Endothelial cell of umbilical vein (primary cell): Measurements from ENCODE around the gene DSE. TPM values are rescaled to one million over a fixed set of nuclear protein-coding genes. Genes with fewer than 3 reads are reported as not detected.

Experiments used
- BruUV-seq: library from RNA; stranded (reverse); fragments of 400-500 nt; replicated peaks from 2 replicates; lab custom pipeline; 2021; lab: Mats Ljungman, UMichigan
- CTCF ChIA-PET: fragments of 300-600, 350-600 bp; sonication (Branson Sonifier 250); formaldehyde crosslinking; loops from one replicate; lab custom pipeline; 2021; ENCODE audit warnings: antibody characterized with exemption, inconsistent platforms; lab: Charles Lee
- POLR2A ChIA-PET: fragments of 300-600, 350-600 bp; sonication (Branson Sonifier 250); formaldehyde crosslinking; loops from one replicate; lab custom pipeline; 2021; ENCODE audit warnings: antibody characterized with exemption, inconsistent platforms; lab: Charles Lee
- DNase-seq: peaks from one replicate; pipeline ENCODE4 v3.0.0-alpha.2; 2011; ENCODE audit warnings: low read depth, low spot score
- FAIRE-seq: peaks from 2 replicates; lab custom pipeline; 2011; peaks lifted over from hg19 to GRCh38; lab: Jason Lieb, UNC
- H2AFZ ChIP-seq: 2 replicates; pipeline ENCODE4 v1.6.0; 2012; ENCODE audit warnings: low read depth, low read length, control low read depth, inconsistent platforms
- H3K27ac ChIP-seq: 2 replicates; pipeline ENCODE4 v1.5.1; 2011; ENCODE audit warnings: low read depth, mild to moderate bottlenecking, control low read depth, low read length, moderate library complexity; ENCODE audit not compliant: insufficient read depth
- H3K27me3 ChIP-seq, 2 experiments: 2 replicates each; pipeline versions ENCODE4 v1.6.0 to v1.6.1; 2011; ENCODE audit warnings: low read length in 2 of 2, mixed read lengths in 1 of 2; ENCODE audit not compliant: control insufficient read depth in 2 of 2, insufficient read depth in 2 of 2
- H3K36me3 ChIP-seq, 2 experiments: 2 replicates in 1 of 2; 3 replicates in 1 of 2; pipeline ENCODE4 v1.5.1; 2011; ENCODE audit warnings: low read length in 2 of 2, mild to moderate bottlenecking in 1 of 2, moderate library complexity in 1 of 2; ENCODE audit not compliant: control insufficient read depth in 2 of 2, insufficient read depth in 2 of 2; ENCODE audit errors: extremely low read depth in 1 of 2
- H3K4me1 ChIP-seq: 3 replicates; pipeline ENCODE4 v1.5.1; 2011; ENCODE audit warnings: mild to moderate bottlenecking, low read length; ENCODE audit not compliant: control insufficient read depth, insufficient read depth; ENCODE audit errors: extremely low read depth
- H3K4me2 ChIP-seq: 2 replicates; pipeline ENCODE4 v1.6.1; 2011; ENCODE audit warnings: low read length, control low read depth, mixed read lengths; ENCODE audit not compliant: insufficient read depth
- H3K4me3 ChIP-seq, 3 experiments: fragments of 200-600 bp in 1 of 3; sonication (generic), shearing (Covaris generic) in 1 of 3; replicated peaks in 1 of 3; 2 replicates each; pipeline ENCODE4 v1.5.1; 2011 to 2016; ENCODE audit warnings: control low read depth in 3 of 3, low read length in 3 of 3, mild to moderate bottlenecking in 2 of 3, inconsistent platforms in 1 of 3, low read depth in 1 of 3, moderate library complexity in 1 of 3; ENCODE audit not compliant: insufficient read depth in 1 of 3
- H3K79me2 ChIP-seq: 2 replicates; pipeline ENCODE4 v1.6.0; 2012; ENCODE audit warnings: low read length, inconsistent platforms; ENCODE audit not compliant: control insufficient read depth, insufficient read depth
- H3K9ac ChIP-seq: replicated peaks from 2 replicates; pipeline ENCODE3; 2011; ENCODE audit warnings: low read length, control low read depth; ENCODE audit not compliant: insufficient read depth; ENCODE audit errors: extremely low read depth
- H3K9me1 ChIP-seq: replicated peaks from 3 replicates; pipeline ENCODE4 v1.6.0; 2011; ENCODE audit warnings: mild to moderate bottlenecking, low read length; ENCODE audit not compliant: control insufficient read depth, insufficient read depth; ENCODE audit errors: extremely low read depth
- H3K9me3 ChIP-seq: replicated peaks from 2 replicates; pipeline ENCODE4 v1.5.1; 2012; ENCODE audit warnings: low read length, inconsistent platforms; ENCODE audit not compliant: control insufficient read depth, insufficient read depth
- H4K20me1 ChIP-seq: replicated peaks from 2 replicates; pipeline ENCODE3; 2011; ENCODE audit warnings: mild to moderate bottlenecking, low read length; ENCODE audit not compliant: control insufficient read depth, insufficient read depth; ENCODE audit errors: extremely low read depth
- CTCF ChIP-seq, 2 donors: IDR thresholded peaks; 1 replicate in 1 of 2; 2 replicates in 1 of 2; pipeline ENCODE4 v1.5.1; 2011; ENCODE audit warnings: low read length in 2 of 2, mild to moderate bottlenecking in 2 of 2, moderate library complexity in 2 of 2, control low read depth in 1 of 2, inconsistent platforms in 1 of 2, low read depth in 1 of 2; ENCODE audit not compliant: insufficient read depth in 1 of 2; ENCODE audit errors: extremely low read depth in 1 of 2
- EZH2 ChIP-seq: IDR thresholded peaks from 2 replicates; pipeline ENCODE4 v1.6.1; 2012; ENCODE audit warnings: borderline replicate concordance, low read depth, mild to moderate bottlenecking, moderate library complexity, low read length, inconsistent platforms; ENCODE audit not compliant: severe bottlenecking
- FOS ChIP-seq: IDR thresholded peaks from 2 replicates; pipeline ENCODE4 v1.6.1; 2011; ENCODE audit warnings: mild to moderate bottlenecking, low read length, moderate library complexity, borderline replicate concordance; ENCODE audit not compliant: insufficient read depth
- GATA2 ChIP-seq: IDR thresholded peaks from 2 replicates; pipeline ENCODE4 v1.7.0; 2011; ENCODE audit warnings: low read depth, mild to moderate bottlenecking, moderate library complexity, mixed read lengths, low read length; ENCODE audit not compliant: insufficient read length, insufficient read depth
- JUN ChIP-seq: IDR thresholded peaks from 2 replicates; pipeline ENCODE4 v1.6.1; 2011; ENCODE audit warnings: borderline replicate concordance, low read depth; ENCODE audit not compliant: insufficient read length, insufficient read depth
- MYC ChIP-seq: IDR thresholded peaks from one replicate; pipeline ENCODE4 v1.6.1; 2011; ENCODE audit warnings: mild to moderate bottlenecking, low read depth, low read length
- POLR2A ChIP-seq: IDR thresholded peaks from 2 replicates; pipeline ENCODE4 v1.6.1; 2012; ENCODE audit warnings: low read depth, mild to moderate bottlenecking, control low read depth, low read length
- POLR2AphosphoS5 ChIP-seq: IDR thresholded peaks from 2 replicates; pipeline ENCODE4 v1.6.1; 2012; ENCODE audit warnings: low read depth, mild to moderate bottlenecking, control low read depth, low read length, moderate library complexity; ENCODE audit not compliant: insufficient read depth
- dilution Hi-C: fragments of 300-500 bp; cut with MboI; formaldehyde crosslinking; loops from one replicate; pipeline ENCODE4 v1.15.0; 2019; ENCODE audit warnings: low sequenced_read_pairs; ENCODE audit not compliant: extremely low pct_ligation_motif_present
- intact Hi-C: fragments of 100-400 bp; cut with micrococcal nuclease; formaldehyde crosslinking; loops from one replicate; pipeline ENCODE4 v1.10.0; 2022
- polyA plus RNA-seq, 4 experiments: library from polyadenylated mRNA; depleted of rRNA in 3 of 4; stranded (reverse) in 3 of 4; unstranded in 1 of 4; fragments of >200 nt; gene quantifications; 2 replicates each; pipeline versions ENCODE4 v1.2.1 to v1.2.3, GENCODE V29; 2011 to 2012; ENCODE audit warnings: missing spikeins in 1 of 4
- total RNA-seq: library from RNA; stranded (reverse); gene quantifications from 2 replicates; pipeline ENCODE4 v1.2.3, GENCODE V29; 2021
- TF ChIP-seq, protein P1 (sequence below): IDR thresholded peaks from 2 replicates; pipeline ENCODE4 v1.6.1; 2011; ENCODE audit not compliant: insufficient read depth, insufficient read length

The DSE gene
- total and polyA plus RNA-seq, 2 donors (not counting 3 experiments of a cell fraction or from before 2014, with no cell fraction given): 12.0 to 25.0 TPM

- no peak overlapping the region for H3K4me2 ChIP-seq
- no peaks in the 10 kb centered on the region for H3K27me3 ChIP-seq
- no peaks in the 10 kb centered on the region for H3K9me1 ChIP-seq
- ChIA-PET CTCF (no interaction called here), POLR2A (no interaction called here)
- no peak overlapping the region for H3K4me3 ChIP-seq
- no peak overlapping the region for H3K27ac ChIP-seq
- H3K79me2 ChIP-seq: no peaks in the 10 kb centered on the region
- peaks cover 3% of the 10 kb centered on the region for H3K4me1 ChIP-seq
- FAIRE-seq (no peak), DNase-seq (no peak)
- BruUV-seq: no TSS peak
- dilution Hi-C loops (no loop called here), intact Hi-C loops (no loop called here)
- no peaks in the 10 kb centered on the region for H4K20me1 ChIP-seq
- no peaks in the 10 kb centered on the region for H3K36me3 ChIP-seq
- no peaks in the 10 kb centered on the region for H3K9me3 ChIP-seq
- TF ChIP-seq EZH2 (no peak), JUN (no peak), GATA2 (no peak), POLR2AphosphoS5 (no peak), MYC (no peak), CTCF (IDR thresholded peaks at IDR 0.05; ENCODE audit: extremely low read depth in 1 of 2, insufficient read depth in 1 of 2, low read depth in 1 of 2, low read length in 2 of 2) (no peak), FOS (no peak), POLR2A (no peak)
- TF ChIP-seq, protein P1, sequence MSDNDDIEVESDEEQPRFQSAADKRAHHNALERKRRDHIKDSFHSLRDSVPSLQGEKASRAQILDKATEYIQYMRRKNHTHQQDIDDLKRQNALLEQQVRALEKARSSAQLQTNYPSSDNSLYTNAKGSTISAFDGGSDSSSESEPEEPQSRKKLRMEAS: no peak
- no peak overlapping the region for H2AFZ ChIP-seq
- no peak overlapping the region for H3K9ac ChIP-seq
Measured at GRCh38 chr6:116403205-116403604, 32.5 kb downstream of the DSE start.
